Stimulated activated naive CD8-positive, alpha-beta T cell treated with anti-CD3 and anti-CD28 coated beads, Interleukin-15, Interleukin-2, amounts not matched to agents 100 ng/mL and 50 ng/mL, for 24 hours (primary cell): ENCODE measurements around the gene PCDHB14.
"Not testable (repeated sequence)": the region's sequence is repeated elsewhere in the genome, so short reads cannot be mapped to it uniquely, and the experiment has no call there.

ENCODE experiments used
- H3K27ac Mint-ChIP-seq: one replicate; pipeline ENCODE4 v1.8.0; 2021; ENCODE audit warnings: mild to moderate bottlenecking, mixed read lengths
- H3K27me3 Mint-ChIP-seq: one replicate; pipeline ENCODE4 v1.8.0; 2021; ENCODE audit warnings: mixed read lengths
- H3K36me3 Mint-ChIP-seq: one replicate; pipeline ENCODE4 v1.8.0; 2021; ENCODE audit warnings: low read depth, mixed read lengths
- H3K4me1 Mint-ChIP-seq: one replicate; pipeline ENCODE4 v1.8.0; 2021; ENCODE audit warnings: low read depth, mixed read lengths
- H3K4me3 Mint-ChIP-seq: one replicate; pipeline ENCODE4 v1.8.0; 2021; ENCODE audit warnings: mild to moderate bottlenecking, mixed read lengths
- H3K9me3 Mint-ChIP-seq: one replicate; pipeline ENCODE4 v1.8.0; 2021; ENCODE audit warnings: mixed read lengths

Gene PCDHB14

GRCh38 chr5:141223112-141223783 is at the start of gene PCDHB14:
Gene PCDHB14 (plus strand): TSS chr5:141223343. CDS start chr5:141223506, 163 bp downstream.
- H3K4me1 Mint-ChIP-seq: no peaks in the 10 kb centered on the region
- peaks cover 25% of the 10 kb centered on the region for H3K9me3 Mint-ChIP-seq
- no peak within 1 kb of the TSS for H3K27ac Mint-ChIP-seq
- H3K36me3 Mint-ChIP-seq: peaks cover 5% of the 10 kb centered on the region
- H3K27me3 Mint-ChIP-seq: peaks cover 69% of the 10 kb centered on the region
- no peak within 1 kb of the TSS for H3K4me3 Mint-ChIP-seq

GRCh38 chr5:141174291-141175104 is 48.6 kb upstream of the PCDHB14 start:
- not testable (repeated sequence) for H3K27ac Mint-ChIP-seq, H3K4me1 Mint-ChIP-seq, H3K36me3 Mint-ChIP-seq, H3K4me3 Mint-ChIP-seq
- H3K9me3 Mint-ChIP-seq: peaks cover 14% of the 10 kb centered on the region
- peaks cover 37% of the 10 kb centered on the region for H3K27me3 Mint-ChIP-seq

- Mint-ChIP-seq H3K27me3 (peaks cover 32% of the 10 kb centered on the region), H3K4me1 (no peaks in the 10 kb centered on the region), H3K36me3 (peaks cover 7% of the 10 kb centered on the region), H3K27ac (no peak overlapping the region), H3K4me3 (no peak overlapping the region), H3K9me3 (peaks cover 14% of the 10 kb centered on the region)
These were observed 47.2 kb upstream of the PCDHB14 start for GRCh38 chr5:141175933-141176332.

- Mint-ChIP-seq H3K9me3 (peaks cover 16% of the 10 kb centered on the region), H3K27me3 (peaks cover 32% of the 10 kb centered on the region)
- not testable (repeated sequence) for H3K4me1 Mint-ChIP-seq, H3K27ac Mint-ChIP-seq, H3K4me3 Mint-ChIP-seq, H3K36me3 Mint-ChIP-seq
These were observed 45.5 kb upstream of the PCDHB14 start, which contains the start of gene PCDHB8 for GRCh38 chr5:141177577-141178191. Gene PCDHB8 (plus strand): TSS chr5:141177790. CDS start chr5:141178035, 245 bp downstream.

GRCh38 chr5:141179371-141179770 is 43.8 kb upstream of the PCDHB14 start:
- H3K27ac Mint-ChIP-seq, H3K4me3 Mint-ChIP-seq, H3K36me3 Mint-ChIP-seq, H3K4me1 Mint-ChIP-seq: not testable (repeated sequence)
- Mint-ChIP-seq H3K27me3 (peaks cover 29% of the 10 kb centered on the region), H3K9me3 (peaks cover 14% of the 10 kb centered on the region)

- Mint-ChIP-seq H3K27me3 (peaks cover 34% of the 10 kb centered on the region), H3K36me3 (peaks cover 15% of the 10 kb centered on the region), H3K9me3 (peaks cover 17% of the 10 kb centered on the region)
- H3K4me3 Mint-ChIP-seq, H3K4me1 Mint-ChIP-seq, H3K27ac Mint-ChIP-seq: not testable (repeated sequence)
These were observed 43.3 kb upstream of the PCDHB14 start for GRCh38 chr5:141179876-141180275.

- H3K27ac Mint-ChIP-seq: no peak overlapping the region
- H3K36me3 Mint-ChIP-seq: peaks cover 19% of the 10 kb centered on the region
- H3K4me3 Mint-ChIP-seq: no peak overlapping the region
- H3K4me1 Mint-ChIP-seq: no peaks in the 10 kb centered on the region
- H3K9me3 Mint-ChIP-seq: peaks cover 17% of the 10 kb centered on the region
- peaks cover 39% of the 10 kb centered on the region for H3K27me3 Mint-ChIP-seq
These were observed 42.8 kb upstream of the PCDHB14 start for GRCh38 chr5:141180313-141180712.

- H3K9me3 Mint-ChIP-seq: peaks cover 17% of the 10 kb centered on the region
- H3K36me3 Mint-ChIP-seq: peaks cover 19% of the 10 kb centered on the region
- peaks cover 52% of the 10 kb centered on the region for H3K27me3 Mint-ChIP-seq
- no peaks in the 10 kb centered on the region for H3K4me1 Mint-ChIP-seq
- H3K4me3 Mint-ChIP-seq: no peak within 1 kb of the TSS
- H3K27ac Mint-ChIP-seq: no peak within 1 kb of the TSS
These were observed 40.9 kb upstream of the PCDHB14 start, which contains the start of gene PCDHB16 for GRCh38 chr5:141182248-141182647. Gene PCDHB16 (plus strand): TSS chr5:141182387. CDS start chr5:141182560, 173 bp downstream.

GRCh38 chr5:141184117-141184855 is 38.9 kb upstream of the PCDHB14 start:
- not testable (repeated sequence) for H3K4me3 Mint-ChIP-seq, H3K27ac Mint-ChIP-seq, H3K4me1 Mint-ChIP-seq
- Mint-ChIP-seq H3K9me3 (peaks cover 25% of the 10 kb centered on the region), H3K36me3 (peaks cover 23% of the 10 kb centered on the region), H3K27me3 (peaks cover 65% of the 10 kb centered on the region)

GRCh38 chr5:141186897-141187512 is 36.1 kb upstream of the PCDHB14 start, which contains the start of gene PCDHB9:
Gene PCDHB9 (plus strand): TSS chr5:141187161. CDS start chr5:141187319, 158 bp downstream.
- Mint-ChIP-seq H3K36me3 (peaks cover 19% of the 10 kb centered on the region), H3K4me1 (no peaks in the 10 kb centered on the region), H3K27ac (no peak within 1 kb of the TSS), H3K4me3 (peak within 1 kb of the TSS; percentile 24), H3K9me3 (peaks cover 28% of the 10 kb centered on the region), H3K27me3 (peaks cover 75% of the 10 kb centered on the region)

GRCh38 chr5:141188682-141189081 is 34.5 kb upstream of the PCDHB14 start:
- Mint-ChIP-seq H3K36me3 (peaks cover 13% of the 10 kb centered on the region), H3K27me3 (peaks cover 73% of the 10 kb centered on the region), H3K9me3 (peaks cover 25% of the 10 kb centered on the region)
- not testable (repeated sequence) for H3K27ac Mint-ChIP-seq, H3K4me3 Mint-ChIP-seq, H3K4me1 Mint-ChIP-seq

- H3K4me1 Mint-ChIP-seq, H3K4me3 Mint-ChIP-seq, H3K27ac Mint-ChIP-seq: not testable (repeated sequence)
- Mint-ChIP-seq H3K27me3 (peaks cover 73% of the 10 kb centered on the region), H3K9me3 (peaks cover 24% of the 10 kb centered on the region), H3K36me3 (peaks cover 13% of the 10 kb centered on the region)
These were observed 34.0 kb upstream of the PCDHB14 start for GRCh38 chr5:141189131-141189530.

GRCh38 chr5:141192110-141192725 is 30.9 kb upstream of the PCDHB14 start, which contains the start of gene PCDHB10:
Gene PCDHB10 (plus strand): TSS chr5:141192353. CDS start chr5:141192553, 200 bp downstream.
- H3K36me3 Mint-ChIP-seq: peaks cover 11% of the 10 kb centered on the region

More at GRCh38 chr5:141192110-141192725, 30.9 kb upstream of the PCDHB14 start, which contains the start of gene PCDHB10:
- Mint-ChIP-seq H3K4me3 (no peak within 1 kb of the TSS), H3K27ac (no peak within 1 kb of the TSS), H3K9me3 (peaks cover 36% of the 10 kb centered on the region), H3K27me3 (peaks cover 60% of the 10 kb centered on the region), H3K4me1 (no peaks in the 10 kb centered on the region)
